ENCODE data around the gene ARHGDIB.
A peak's percentile ranks its signal among the peaks of the same experiment; 100 is the strongest.

The ARHGDIB gene

GRCh38 chr12:14931359-14931758 is 30.0 kb downstream of the ARHGDIB start:
- DNase-seq (ENCODE audit: extremely low read depth, low read depth): peak; percentile 36

GRCh38 chr12:14930299-14930698 is 31.1 kb downstream of the ARHGDIB start:
- H3K4me3 ChIP-seq (replicated peaks; ENCODE audit: low read depth, low read length): no peak overlapping the region
- no peak for DNase-seq (ENCODE audit: extremely low read depth, low read depth)
- no peak for TF ChIP-seq CTCF (IDR thresholded peaks at IDR 0.05; ENCODE audit: low read depth, low read length, missing control alignments)

More at GRCh38 chr12:14931359-14931758, 30.0 kb downstream of the ARHGDIB start:
- no peak overlapping the region for H3K4me3 ChIP-seq (replicated peaks; ENCODE audit: low read depth, low read length)
- no peak for TF ChIP-seq CTCF (IDR thresholded peaks at IDR 0.05; ENCODE audit: low read depth, low read length, missing control alignments)

- H3K4me3 ChIP-seq (replicated peaks; ENCODE audit: low read depth, low read length): no peak overlapping the region
- no peak for DNase-seq (ENCODE audit: extremely low read depth, low read depth)
- no peak for TF ChIP-seq CTCF (IDR thresholded peaks at IDR 0.05; ENCODE audit: low read depth, low read length, missing control alignments)
Measured at GRCh38 chr12:14928931-14929330, 32.5 kb downstream of the ARHGDIB start.

- H3K4me3 ChIP-seq (replicated peaks; ENCODE audit: low read depth, low read length): no peak overlapping the region
- no peak for TF ChIP-seq CTCF (IDR thresholded peaks at IDR 0.05; ENCODE audit: low read depth, low read length, missing control alignments)
- no peak for DNase-seq (ENCODE audit: extremely low read depth, low read depth)
Measured at GRCh38 chr12:14927267-14927666, 34.1 kb downstream of the ARHGDIB start.

- TF ChIP-seq CTCF (IDR thresholded peaks at IDR 0.05; ENCODE audit: low read depth, low read length, missing control alignments): no peak
- DNase-seq (ENCODE audit: extremely low read depth, low read depth): no peak
- H3K4me3 ChIP-seq (replicated peaks; ENCODE audit: low read depth, low read length): no peak overlapping the region
Measured at GRCh38 chr12:14924541-14924940, 36.9 kb downstream of the ARHGDIB start.

- no peak overlapping the region for H3K4me3 ChIP-seq (replicated peaks; ENCODE audit: low read depth, low read length)
- TF ChIP-seq CTCF (IDR thresholded peaks at IDR 0.05; ENCODE audit: low read depth, low read length, missing control alignments): no peak
- no peak for DNase-seq (ENCODE audit: extremely low read depth, low read depth)
Measured at GRCh38 chr12:14923944-14924343, 37.5 kb downstream of the ARHGDIB start.

GRCh38 chr12:14921218-14921617 is 40.2 kb downstream of the ARHGDIB start:
- H3K4me3 ChIP-seq (replicated peaks; ENCODE audit: low read depth, low read length): no peak overlapping the region
- no peak for DNase-seq (ENCODE audit: extremely low read depth, low read depth)
- TF ChIP-seq CTCF (IDR thresholded peaks at IDR 0.05; ENCODE audit: low read depth, low read length, missing control alignments): no peak
